GM23338 (cell line): ENCODE results near the gene CTAG2. TPM values are rescaled to one million over a fixed set of nuclear protein-coding genes. Genes with fewer than 3 reads are reported as not detected.

ENCODE experiments used
- ATAC-seq: fragments of 200-7000 bp; cut with Tn5 transposase; 3 replicates; pipeline ENCODE4 v1.9.1; 2020
- DNase-seq: peaks from one replicate; pipeline ENCODE4 v3.0.0-alpha.2; 2015; ENCODE audit warnings: low spot score
- H2AFZ ChIP-seq: fragments of 200-600 bp; sonication (generic); 2 replicates; pipeline ENCODE4 v1.8.0; 2016; ENCODE audit warnings: antibody characterized with exemption, mild to moderate bottlenecking, moderate library complexity
- H3F3A ChIP-seq: fragments of 200-600 bp; sonication (generic); replicated peaks from 2 replicates; pipeline ENCODE4 v1.8.0; 2017; ENCODE audit warnings: antibody characterized with exemption, mixed run types, low read depth
- H3K27ac ChIP-seq: fragments of 200-600 bp; sonication (generic); 2 replicates; pipeline ENCODE4 v1.6.1; 2016; ENCODE audit warnings: low read depth
- H3K27me3 ChIP-seq: fragments of 200-600 bp; sonication (generic); 2 replicates; pipeline ENCODE4 v1.8.0; 2016; ENCODE audit warnings: mild to moderate bottlenecking, mixed run types, moderate library complexity; ENCODE audit not compliant: insufficient read depth
- H3K36me3 ChIP-seq: fragments of 200-600 bp; sonication (generic); 2 replicates; pipeline ENCODE4 v1.8.0; 2016; ENCODE audit warnings: mild to moderate bottlenecking; ENCODE audit not compliant: insufficient read depth
- H3K4me1 ChIP-seq: fragments of 200-600 bp; sonication (generic); 2 replicates; pipeline ENCODE4 v1.8.0; 2016; ENCODE audit warnings: mild to moderate bottlenecking, moderate library complexity; ENCODE audit not compliant: insufficient read depth
- H3K4me2 ChIP-seq: fragments of 200-600 bp; sonication (generic); 2 replicates; pipeline ENCODE4 v1.7.1; 2017; ENCODE audit warnings: mixed run types
- H3K4me3 ChIP-seq: fragments of 200-600 bp; sonication (generic); 2 replicates; pipeline ENCODE4 v1.6.1; 2016; ENCODE audit warnings: mixed run types
- H3K79me2 ChIP-seq: fragments of 200-600 bp; sonication (generic); replicated peaks from 2 replicates; pipeline ENCODE4 v1.8.0; 2017; ENCODE audit warnings: mild to moderate bottlenecking; ENCODE audit not compliant: insufficient read depth
- H3K9me2 ChIP-seq: fragments of 200-600 bp; sonication (generic); 2 replicates; pipeline ENCODE4 v1.8.0; 2017; ENCODE audit not compliant: insufficient read depth
- H4K20me1 ChIP-seq: fragments of 200-600 bp; sonication (generic); replicated peaks from 2 replicates; pipeline ENCODE4 v1.8.0; 2017; ENCODE audit warnings: mild to moderate bottlenecking; ENCODE audit not compliant: insufficient read depth
- H3K27ac Mint-ChIP-seq: 2 replicates; pipeline ENCODE4 v1.8.0; 2020; ENCODE audit warnings: inconsistent platforms, mild to moderate bottlenecking, moderate library complexity, mixed read lengths
- H3K27me3 Mint-ChIP-seq: 3 replicates; pipeline ENCODE4 v1.8.0; 2022; ENCODE audit warnings: low read depth, mild to moderate bottlenecking, moderate library complexity, mixed read lengths, inconsistent platforms; ENCODE audit not compliant: insufficient read depth, poor library complexity
- H3K36me3 Mint-ChIP-seq: 3 replicates; pipeline ENCODE4 v1.8.0; 2021; ENCODE audit warnings: low read depth, mild to moderate bottlenecking, inconsistent platforms, moderate library complexity, mixed read lengths
- H3K4me1 Mint-ChIP-seq: 3 replicates; pipeline ENCODE4 v1.8.0; 2020; ENCODE audit warnings: mild to moderate bottlenecking, inconsistent platforms, mixed read lengths
- H3K4me3 Mint-ChIP-seq: 3 replicates; pipeline ENCODE4 v1.8.0; 2021; ENCODE audit warnings: moderate library complexity, mild to moderate bottlenecking, inconsistent platforms, mixed read lengths
- H3K9me3 Mint-ChIP-seq: 3 replicates; pipeline ENCODE4 v1.8.0; 2020; ENCODE audit warnings: moderate library complexity, mild to moderate bottlenecking, inconsistent platforms, mixed read lengths
- CREB1 ChIP-seq: fragments of 250-450 bp; sonication (Bioruptor Pico); IDR thresholded peaks from 2 replicates; pipeline ENCODE4 v1.5.0; 2020; ENCODE audit warnings: low read depth, mild to moderate bottlenecking, moderate library complexity
- CTCF ChIP-seq, 2 experiments: fragments of 200-600 bp in 1 of 2; sonication (generic) in 1 of 2; conservative IDR thresholded peaks; 2 replicates each; pipeline versions ENCODE4 v1.5.1 to v1.6.1; 2016 to 2017; ENCODE audit warnings: antibody characterized with exemption in 2 of 2, low read depth in 2 of 2, mild to moderate bottlenecking in 2 of 2, moderate library complexity in 1 of 2
- ETS1 ChIP-seq: IDR thresholded peaks from 2 replicates; pipeline ENCODE4 v1.6.1; 2016; ENCODE audit warnings: antibody characterized with exemption
- EZH2 ChIP-seq: fragments of 200-600 bp; sonication (generic); IDR thresholded peaks from one replicate; pipeline ENCODE4 v1.8.0; 2017; ENCODE audit warnings: antibody characterized with exemption, mild to moderate bottlenecking, low read depth; ENCODE audit not compliant: unreplicated experiment
- EZH2phosphoT487 ChIP-seq: fragments of 200-600 bp; sonication (generic); IDR thresholded peaks from one replicate; pipeline ENCODE4 v1.8.1; 2018; ENCODE audit warnings: antibody characterized with exemption; ENCODE audit not compliant: unreplicated experiment
- NANOG ChIP-seq: IDR thresholded peaks from 2 replicates; pipeline ENCODE4 v1.6.1; 2016; ENCODE audit warnings: antibody characterized with exemption, borderline replicate concordance
- POLR2AphosphoS5 ChIP-seq: IDR thresholded peaks from 2 replicates; pipeline ENCODE4 v1.6.1; 2016; ENCODE audit warnings: antibody characterized with exemption, low read depth
- REST ChIP-seq: IDR thresholded peaks from one replicate; pipeline ENCODE4 v1.6.1; 2018; ENCODE audit warnings: antibody characterized with exemption; ENCODE audit not compliant: unreplicated experiment
- STAT1 ChIP-seq: IDR thresholded peaks from one replicate; pipeline ENCODE4 v1.6.1; 2016; ENCODE audit warnings: antibody characterized with exemption; ENCODE audit not compliant: unreplicated experiment
- ZNF114 ChIP-seq: fragments of 250-450 bp; sonication (Bioruptor Pico); IDR thresholded peaks from 2 replicates; pipeline ENCODE4 v1.5.0; 2020; ENCODE audit warnings: mild to moderate bottlenecking, moderate library complexity
- ZNF331 ChIP-seq: fragments of 250-450 bp; sonication (Bioruptor Pico); IDR thresholded peaks from 2 replicates; pipeline ENCODE4 v1.5.0; 2020; ENCODE audit warnings: low read depth, mild to moderate bottlenecking, moderate library complexity
- polyA plus RNA-seq: library from polyadenylated mRNA; unstranded; fragments of >200 nt; fragmentation: Nextera tagmentation; extraction: Ambion mirVana; gene quantifications from 2 replicates; pipeline ENCODE4 v1.2.1, GENCODE V29; 2016
- total RNA-seq: library from RNA; depleted of rRNA; stranded (reverse); fragments of >200 nt; shearing (Covaris generic); gene quantifications from 2 replicates; pipeline ENCODE4 v1.2.3, GENCODE V29; 2014

CTAG2 gene
- total and polyA plus RNA-seq, 2 experiments from 2014 or later, result 0.87 TPM; not detected in 1

GRCh38 chrX:154660541-154660940, 7.2 kb upstream of the CTAG2 start:
- DNase-seq (no peak), ATAC-seq (no peak)
- Histone ChIP-seq H3K27me3 (no peaks in the 10 kb centered on the region), H3K36me3 (no peaks in the 10 kb centered on the region), H3F3A (no peaks in the 10 kb centered on the region), H3K9me2 (no peaks in the 10 kb centered on the region), H3K79me2 (no peaks in the 10 kb centered on the region), H3K27ac (no peak overlapping the region), H2AFZ (no peak overlapping the region), H3K4me1 (no peaks in the 10 kb centered on the region), H3K4me2 (no peak overlapping the region), H3K4me3 (no peak overlapping the region), H4K20me1 (no peaks in the 10 kb centered on the region)
- Mint-ChIP-seq H3K27me3 (peaks cover 1% of the 10 kb centered on the region), H3K27ac (no peak overlapping the region), H3K4me3 (no peak overlapping the region), H3K4me1 (no peaks in the 10 kb centered on the region), H3K9me3 (peaks cover 13% of the 10 kb centered on the region; the same call in 2 of the 3 replicates), H3K36me3 (peaks cover 3% of the 10 kb centered on the region; the same call in 1 of the 3 replicates)
- TF ChIP-seq REST (no peak), STAT1 (no peak), ZNF114 (no peak), ETS1 (no peak), ZNF331 (CRISPR knock-in tag) (no peak), EZH2phosphoT487 (no peak), NANOG (no peak)

- Histone ChIP-seq H3K27ac (no peak overlapping the region), H3K9me2 (no peaks in the 10 kb centered on the region), H3K4me3 (no peak overlapping the region), H3K36me3 (no peaks in the 10 kb centered on the region), H3F3A (no peaks in the 10 kb centered on the region), H3K79me2 (no peaks in the 10 kb centered on the region), H3K27me3 (no peaks in the 10 kb centered on the region), H2AFZ (no peak overlapping the region), H3K4me2 (no peak overlapping the region), H3K4me1 (no peaks in the 10 kb centered on the region), H4K20me1 (no peaks in the 10 kb centered on the region)
- Mint-ChIP-seq H3K4me3 (no peak overlapping the region), H3K27ac (no peak overlapping the region), H3K9me3 (peaks cover 13% of the 10 kb centered on the region; the same call in 2 of the 3 replicates), H3K36me3 (peaks cover 3% of the 10 kb centered on the region; the same call in 1 of the 3 replicates), H3K4me1 (no peaks in the 10 kb centered on the region), H3K27me3 (peaks cover 1% of the 10 kb centered on the region)
- no peak for DNase-seq
- ATAC-seq, result no peak
- TF ChIP-seq CREB1 (CRISPR knock-in tag) (no peak), EZH2 (no peak), ZNF331 (CRISPR knock-in tag) (no peak), ZNF114 (no peak), CTCF (conservative IDR thresholded peaks at IDR 0.05; ENCODE audit: low read depth in 2 of 2) (no peak), ETS1 (no peak), NANOG (no peak), POLR2AphosphoS5 (no peak), STAT1 (no peak)
These were observed 5.6 kb upstream of the CTAG2 start for GRCh38 chrX:154658957-154659356.
